PC-3 (cell line): ENCODE results near the gene PBX4. TPM values are rescaled to one million over a fixed set of nuclear protein-coding genes. Genes with fewer than 3 reads are reported as not detected.

Experiments
- ATAC-seq: fragments of 200-7000 bp; cut with Tn5 transposase; 2 replicates; pipeline ENCODE4 v1.9.1; 2020; ENCODE audit warnings: mild to moderate bottlenecking, moderate library complexity
- BruUV-seq: library from RNA; stranded (reverse); fragments of 400-500 nt; replicated peaks from 2 replicates; lab custom pipeline; 2021; lab: Mats Ljungman, UMichigan
- CTCF ChIA-PET: fragments of 300-600 bp; sonication (Branson Sonifier 250); formaldehyde crosslinking; loops from one replicate; lab custom pipeline; 2022; ENCODE audit warnings: antibody characterized with exemption; lab: Charles Lee
- POLR2A ChIA-PET: fragments of 300-600 bp; sonication (Branson Sonifier 250); formaldehyde crosslinking; loops from one replicate; lab custom pipeline; 2022; ENCODE audit warnings: antibody characterized with exemption; ENCODE audit not compliant: unreplicated experiment; lab: Charles Lee
- DNase-seq: peaks from one replicate; pipeline ENCODE4 v3.0.0-alpha.2; 2015
- H2AFZ ChIP-seq: fragments of 300-600 bp; sonication (generic); 2 replicates; pipeline ENCODE4 v1.6.0; 2016; ENCODE audit warnings: antibody characterized with exemption, low read length
- H3F3A ChIP-seq: fragments of 300-600 bp; sonication (generic); one replicate; pipeline ENCODE4 v1.6.0; 2017; ENCODE audit warnings: antibody characterized with exemption, low read length, control low read depth, mild to moderate bottlenecking; ENCODE audit not compliant: unreplicated experiment
- H3K27ac ChIP-seq: fragments of 300-600 bp; sonication (generic); 2 replicates; pipeline ENCODE4 v1.5.1; 2016; ENCODE audit warnings: mild to moderate bottlenecking, low read length
- H3K27me3 ChIP-seq: fragments of 300-600 bp; sonication (generic); 2 replicates; pipeline ENCODE4 v1.6.1; 2016; ENCODE audit warnings: low read length, mixed read lengths
- H3K36me3 ChIP-seq: fragments of 300-600 bp; sonication (generic); 2 replicates; pipeline ENCODE4 v1.6.1; 2016; ENCODE audit warnings: low read depth, mixed run types, low read length, mixed read lengths
- H3K4me1 ChIP-seq: fragments of 300-600 bp; sonication (generic); 2 replicates; pipeline ENCODE4 v1.5.1; 2016; ENCODE audit warnings: low read length; ENCODE audit not compliant: insufficient read depth
- H3K4me2 ChIP-seq: fragments of 300-600 bp; sonication (generic); 2 replicates; pipeline ENCODE4 v1.6.0; 2016; ENCODE audit warnings: low read length
- H3K4me3 ChIP-seq: fragments of 300-600 bp; sonication (generic); 2 replicates; pipeline ENCODE4 v1.5.1; 2016; ENCODE audit warnings: mild to moderate bottlenecking, low read length, mixed read lengths
- H3K79me2 ChIP-seq: fragments of 300-600 bp; sonication (generic); 2 replicates; pipeline ENCODE4 v1.6.1; 2017; ENCODE audit warnings: low read length, mixed read lengths
- H3K9ac ChIP-seq: fragments of 300-600 bp; sonication (generic); 2 replicates; pipeline ENCODE4 v1.6.0; 2016; ENCODE audit warnings: mild to moderate bottlenecking, low read length
- H3K9me2 ChIP-seq: fragments of 300-600 bp; sonication (generic); replicated peaks from 2 replicates; pipeline ENCODE4 v1.6.1; 2016; ENCODE audit warnings: mixed run types, low read length, mixed read lengths
- H3K9me3 ChIP-seq: fragments of 300-600 bp; sonication (generic); 2 replicates; pipeline ENCODE4 v1.6.1; 2016; ENCODE audit warnings: low read length, mixed read lengths
- H4K20me1 ChIP-seq: fragments of 300-600 bp; sonication (generic); 2 replicates; pipeline ENCODE4 v1.6.1; 2016; ENCODE audit warnings: low read length, mixed read lengths
- EZH2 ChIP-seq: fragments of 300-600 bp; sonication (generic); IDR thresholded peaks from one replicate; pipeline ENCODE4 v1.6.1; 2017; ENCODE audit warnings: antibody characterized with exemption, mild to moderate bottlenecking, low read length; ENCODE audit not compliant: unreplicated experiment
- EZH2phosphoT487 ChIP-seq: fragments of 300-600 bp; sonication (generic); IDR thresholded peaks from 2 replicates; pipeline ENCODE4 v1.6.1; 2018; ENCODE audit warnings: mild to moderate bottlenecking, antibody characterized with exemption, low read length, borderline replicate concordance
- intact Hi-C: fragments of 100-400 bp; cut with micrococcal nuclease; formaldehyde crosslinking; loops from 2 replicates; pipeline ENCODE4 v1.9.0; 2023
- total RNA-seq: library from RNA; depleted of rRNA; stranded (reverse); fragments of >200 nt; gene quantifications from 2 replicates; pipeline ENCODE4 v1.2.3, GENCODE V29; 2014
- TF ChIP-seq, protein P1 (sequence below): fragments of 300-600 bp; sonication (generic); conservative IDR thresholded peaks from 2 replicates; pipeline ENCODE4 v1.5.1; 2017; ENCODE audit warnings: antibody characterized with exemption, low read depth, mild to moderate bottlenecking, low read length

Gene PBX4
- total RNA-seq, 1 experiment from 2014 or later, result 6.9 TPM

DNA sequence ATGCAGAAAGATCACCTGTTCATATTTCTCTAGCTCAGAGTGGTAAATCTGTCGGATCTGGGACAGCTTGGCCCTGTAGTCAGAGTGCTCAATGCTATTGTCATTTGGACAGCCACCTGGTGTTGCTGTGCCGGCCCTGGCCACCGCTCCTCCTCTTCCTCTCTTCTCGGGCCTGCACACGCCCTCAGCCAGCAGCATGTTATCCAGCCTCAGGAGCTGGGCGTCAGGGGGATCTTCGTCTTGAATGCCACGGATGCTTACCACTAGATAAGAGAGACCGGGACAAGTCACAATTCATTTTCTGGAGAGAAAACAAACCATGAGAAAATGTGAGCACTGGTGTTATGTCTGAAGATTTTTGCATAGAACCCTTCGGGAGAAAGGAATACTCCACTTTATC is 47.9 kb downstream of the PBX4 start:
- H3K4me2 ChIP-seq, result no peak overlapping the region
- peaks cover 3% of the 10 kb centered on the region; the same call in 1 of the 2 replicates for H3K36me3 ChIP-seq
- no peaks in the 10 kb centered on the region for H3K79me2 ChIP-seq
- POLR2A ChIA-PET, result no interaction called here
- CTCF ChIA-PET, result no interaction called here
- H3K27ac ChIP-seq, result no peak overlapping the region
- no peaks in the 10 kb centered on the region for H4K20me1 ChIP-seq
- H3K4me3 ChIP-seq, result no peak overlapping the region
- no peaks in the 10 kb centered on the region for H3K4me1 ChIP-seq
- DNase-seq (no peak), ATAC-seq (no peak)
- H3K9ac ChIP-seq, result no peak overlapping the region
- H3K9me3 ChIP-seq, result no peaks in the 10 kb centered on the region
- H3K9me2 ChIP-seq, result no peaks in the 10 kb centered on the region
- no peaks in the 10 kb centered on the region for H3F3A ChIP-seq
- intact Hi-C loops, result no loop called here
- BruUV-seq, result no TSS peak
- no peaks in the 10 kb centered on the region for H3K27me3 ChIP-seq
- H2AFZ ChIP-seq, result no peak overlapping the region
- TF ChIP-seq, protein P1, sequence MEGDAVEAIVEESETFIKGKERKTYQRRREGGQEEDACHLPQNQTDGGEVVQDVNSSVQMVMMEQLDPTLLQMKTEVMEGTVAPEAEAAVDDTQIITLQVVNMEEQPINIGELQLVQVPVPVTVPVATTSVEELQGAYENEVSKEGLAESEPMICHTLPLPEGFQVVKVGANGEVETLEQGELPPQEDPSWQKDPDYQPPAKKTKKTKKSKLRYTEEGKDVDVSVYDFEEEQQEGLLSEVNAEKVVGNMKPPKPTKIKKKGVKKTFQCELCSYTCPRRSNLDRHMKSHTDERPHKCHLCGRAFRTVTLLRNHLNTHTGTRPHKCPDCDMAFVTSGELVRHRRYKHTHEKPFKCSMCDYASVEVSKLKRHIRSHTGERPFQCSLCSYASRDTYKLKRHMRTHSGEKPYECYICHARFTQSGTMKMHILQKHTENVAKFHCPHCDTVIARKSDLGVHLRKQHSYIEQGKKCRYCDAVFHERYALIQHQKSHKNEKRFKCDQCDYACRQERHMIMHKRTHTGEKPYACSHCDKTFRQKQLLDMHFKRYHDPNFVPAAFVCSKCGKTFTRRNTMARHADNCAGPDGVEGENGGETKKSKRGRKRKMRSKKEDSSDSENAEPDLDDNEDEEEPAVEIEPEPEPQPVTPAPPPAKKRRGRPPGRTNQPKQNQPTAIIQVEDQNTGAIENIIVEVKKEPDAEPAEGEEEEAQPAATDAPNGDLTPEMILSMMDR, result no peak
- TF ChIP-seq EZH2, result no peak
- no peak for TF ChIP-seq EZH2phosphoT487

DNA sequence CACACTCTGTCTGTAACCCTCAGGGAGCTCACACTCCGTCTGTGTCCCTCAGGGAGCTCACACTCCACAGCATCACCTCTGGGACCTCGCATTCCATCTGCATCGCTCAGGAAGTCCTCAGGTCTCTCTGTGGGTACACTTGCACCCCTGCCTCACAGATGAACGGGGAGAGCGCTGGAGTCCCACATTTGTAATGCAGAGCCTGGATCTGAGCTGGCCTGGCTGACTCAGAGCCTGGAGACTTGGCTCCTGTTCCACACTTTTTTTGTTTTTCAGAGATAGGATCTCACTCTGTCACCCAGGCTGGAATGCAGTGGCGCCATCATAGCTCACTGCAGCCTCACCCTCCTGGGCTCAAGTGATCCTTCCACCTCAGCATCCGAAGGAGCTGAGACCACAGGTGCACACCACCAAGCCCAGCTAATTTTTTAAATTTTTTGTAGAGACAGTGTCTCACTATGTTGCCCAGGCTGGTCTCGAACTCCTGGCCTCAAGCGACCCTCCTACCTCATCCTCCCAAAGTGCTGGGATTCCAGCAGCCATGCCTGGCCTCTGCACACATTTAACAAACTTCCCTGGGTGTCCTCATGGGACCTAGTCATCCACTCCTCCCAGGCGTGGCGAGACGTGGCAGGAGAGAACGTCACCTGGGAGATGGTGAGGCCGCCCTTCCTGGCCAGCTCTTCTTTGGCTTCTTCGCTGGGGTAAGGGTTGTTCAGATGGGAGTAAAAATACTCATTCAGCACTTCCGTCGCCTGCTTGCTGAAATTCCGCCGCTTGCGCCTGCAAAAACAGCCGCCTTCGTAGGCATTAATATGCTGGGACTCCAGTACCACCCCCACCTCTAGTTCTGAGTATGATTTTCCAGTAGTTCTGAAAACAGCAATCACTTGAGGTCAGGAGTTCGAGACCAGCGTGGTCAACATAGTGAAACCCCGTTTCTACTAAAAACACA is 49.4 kb downstream of the PBX4 start:
- H3K79me2 ChIP-seq, result no peaks in the 10 kb centered on the region
- TF ChIP-seq, protein P1, result no peak
- TF ChIP-seq EZH2phosphoT487, result no peak
- TF ChIP-seq EZH2, result no peak
- no peaks in the 10 kb centered on the region for H3F3A ChIP-seq
- no peaks in the 10 kb centered on the region for H3K4me1 ChIP-seq
- H3K9ac ChIP-seq, result no peak overlapping the region
- POLR2A ChIA-PET, result interaction anchor here (0.6 kb wide), 1 partner anchor 237 kb away, joined by 17 read pairs; no protein-coding TSS in a partner anchor
- no peaks in the 10 kb centered on the region for H3K27me3 ChIP-seq
- H3K4me3 ChIP-seq, result no peak overlapping the region
- no peaks in the 10 kb centered on the region for H3K9me2 ChIP-seq
- no peak overlapping the region for H3K27ac ChIP-seq
- intact Hi-C loops, result no loop called here
- H3K4me2 ChIP-seq, result no peak overlapping the region
- peak; percentile 46 for DNase-seq
- CTCF ChIA-PET, result no interaction called here
- no peaks in the 10 kb centered on the region for H3K9me3 ChIP-seq
- H3K36me3 ChIP-seq, result peaks cover 9% of the 10 kb centered on the region
- no peak overlapping the region for H2AFZ ChIP-seq
- no TSS peak for BruUV-seq
- H4K20me1 ChIP-seq, result no peaks in the 10 kb centered on the region
- ATAC-seq, result peak; percentile 58

DNA sequence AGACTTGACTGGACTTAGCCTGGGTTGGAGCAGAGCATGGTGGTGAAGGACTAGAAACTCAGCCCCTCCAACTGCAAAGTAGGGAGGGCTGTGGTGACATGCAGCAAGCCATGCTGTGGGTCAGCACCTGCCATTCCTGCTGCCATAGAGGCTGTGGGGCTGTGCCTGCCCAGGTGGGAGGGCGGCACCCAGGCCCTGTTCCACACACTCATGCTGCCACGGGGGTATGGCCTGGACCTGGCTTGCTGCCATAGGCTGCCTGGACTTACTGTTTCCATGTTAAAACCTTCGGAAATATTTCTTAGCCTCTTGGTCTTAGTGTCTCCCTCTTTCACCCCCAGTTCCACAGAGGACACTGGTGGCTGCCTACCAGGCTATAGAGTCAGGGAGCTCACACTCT is 51.1 kb downstream of the PBX4 start:
- intact Hi-C loops, result no loop called here
- Histone ChIP-seq H3K27me3 (no peaks in the 10 kb centered on the region), H3K9me3 (no peaks in the 10 kb centered on the region), H3F3A (no peaks in the 10 kb centered on the region), H2AFZ (no peak overlapping the region), H3K79me2 (no peaks in the 10 kb centered on the region), H3K4me2 (no peak overlapping the region), H3K27ac (no peak overlapping the region), H3K4me1 (no peaks in the 10 kb centered on the region), H3K36me3 (peaks cover 9% of the 10 kb centered on the region), H4K20me1 (no peaks in the 10 kb centered on the region), H3K4me3 (no peak overlapping the region), H3K9ac (no peak overlapping the region), H3K9me2 (no peaks in the 10 kb centered on the region)
- BruUV-seq, result no TSS peak
- ChIA-PET POLR2A (no interaction called here), CTCF (no interaction called here)
- ATAC-seq (no peak), DNase-seq (no peak)
- TF ChIP-seq EZH2phosphoT487 (no peak), EZH2 (no peak)
- TF ChIP-seq, protein P1, result no peak
